C4-2B (cell line): ENCODE measurements around the gene SDHA.
"Not testable (repeated sequence)": the region's sequence is repeated elsewhere in the genome, so short reads cannot be mapped to it uniquely, and the experiment has no call there.

Experiments
- H3K27ac ChIP-seq: fragments of 450-650 bp; 2 replicates; pipeline ENCODE4 v1.5.1; 2017
- ZFX ChIP-seq: fragments of 450-650 bp; IDR thresholded peaks from 2 replicates; pipeline ENCODE4 v1.6.1; 2017
- TF ChIP-seq, protein P1 (sequence below): fragments of 450-650 bp; conservative IDR thresholded peaks from 2 replicates; pipeline ENCODE4 v1.5.1; 2017; ENCODE audit warnings: mild to moderate bottlenecking

SDHA gene

DNA sequence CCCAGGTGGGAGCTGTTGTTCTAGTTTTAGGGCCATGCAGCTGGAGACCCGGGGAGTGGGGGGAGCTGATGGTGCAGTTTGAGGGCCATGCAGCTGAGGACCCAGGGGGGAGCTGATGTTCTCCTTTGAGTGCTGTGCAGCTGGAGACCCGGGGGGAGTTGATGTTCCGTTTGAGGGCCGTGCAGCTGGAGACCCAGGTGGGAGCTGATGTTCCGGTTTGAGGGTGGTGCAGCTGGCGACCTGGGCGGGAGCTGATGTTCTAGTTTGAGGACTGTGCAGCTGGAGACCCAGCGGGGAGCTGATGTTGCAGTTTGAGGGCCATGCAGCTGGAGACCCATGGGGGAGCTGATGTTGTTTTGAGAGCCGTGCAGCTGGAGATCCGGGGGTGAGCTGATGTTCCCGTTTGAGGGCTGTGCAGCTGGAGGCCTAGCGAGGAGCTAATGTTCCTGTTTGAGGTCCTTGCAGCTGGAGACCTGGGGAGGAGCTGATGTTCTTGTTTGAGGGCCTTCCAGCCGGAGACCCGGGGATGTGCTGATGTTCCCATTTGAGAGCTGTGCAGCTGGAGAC, 68.0 kb downstream of the SDHA start:
- TF ChIP-seq, protein P1, sequence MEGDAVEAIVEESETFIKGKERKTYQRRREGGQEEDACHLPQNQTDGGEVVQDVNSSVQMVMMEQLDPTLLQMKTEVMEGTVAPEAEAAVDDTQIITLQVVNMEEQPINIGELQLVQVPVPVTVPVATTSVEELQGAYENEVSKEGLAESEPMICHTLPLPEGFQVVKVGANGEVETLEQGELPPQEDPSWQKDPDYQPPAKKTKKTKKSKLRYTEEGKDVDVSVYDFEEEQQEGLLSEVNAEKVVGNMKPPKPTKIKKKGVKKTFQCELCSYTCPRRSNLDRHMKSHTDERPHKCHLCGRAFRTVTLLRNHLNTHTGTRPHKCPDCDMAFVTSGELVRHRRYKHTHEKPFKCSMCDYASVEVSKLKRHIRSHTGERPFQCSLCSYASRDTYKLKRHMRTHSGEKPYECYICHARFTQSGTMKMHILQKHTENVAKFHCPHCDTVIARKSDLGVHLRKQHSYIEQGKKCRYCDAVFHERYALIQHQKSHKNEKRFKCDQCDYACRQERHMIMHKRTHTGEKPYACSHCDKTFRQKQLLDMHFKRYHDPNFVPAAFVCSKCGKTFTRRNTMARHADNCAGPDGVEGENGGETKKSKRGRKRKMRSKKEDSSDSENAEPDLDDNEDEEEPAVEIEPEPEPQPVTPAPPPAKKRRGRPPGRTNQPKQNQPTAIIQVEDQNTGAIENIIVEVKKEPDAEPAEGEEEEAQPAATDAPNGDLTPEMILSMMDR = no peak
- no peak for TF ChIP-seq ZFX
- H3K27ac ChIP-seq = no peak overlapping the region

GRCh38 chr5:290200-290599, 72.1 kb downstream of the SDHA start:
- H3K27ac ChIP-seq = not testable (repeated sequence)

DNA sequence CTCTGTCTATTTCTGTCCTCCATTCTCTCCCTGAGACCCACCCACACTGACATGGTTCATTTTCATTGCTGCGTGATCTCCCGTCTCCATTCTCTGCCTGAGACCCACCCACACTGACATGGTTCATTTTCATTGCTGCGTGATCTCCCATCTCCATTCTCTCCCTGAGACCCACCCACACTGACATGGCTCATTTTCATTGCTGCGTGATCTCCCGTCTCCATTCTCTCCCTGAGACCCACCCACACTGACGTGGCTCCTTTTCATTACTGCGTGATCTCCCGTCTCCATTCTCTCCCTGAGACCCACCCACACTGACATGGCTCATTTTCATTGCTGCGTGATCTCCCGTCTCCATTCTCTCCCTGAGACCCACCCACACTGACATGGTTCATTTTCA, 73.2 kb downstream of the SDHA start:
- H3K27ac ChIP-seq = not testable (repeated sequence)

DNA sequence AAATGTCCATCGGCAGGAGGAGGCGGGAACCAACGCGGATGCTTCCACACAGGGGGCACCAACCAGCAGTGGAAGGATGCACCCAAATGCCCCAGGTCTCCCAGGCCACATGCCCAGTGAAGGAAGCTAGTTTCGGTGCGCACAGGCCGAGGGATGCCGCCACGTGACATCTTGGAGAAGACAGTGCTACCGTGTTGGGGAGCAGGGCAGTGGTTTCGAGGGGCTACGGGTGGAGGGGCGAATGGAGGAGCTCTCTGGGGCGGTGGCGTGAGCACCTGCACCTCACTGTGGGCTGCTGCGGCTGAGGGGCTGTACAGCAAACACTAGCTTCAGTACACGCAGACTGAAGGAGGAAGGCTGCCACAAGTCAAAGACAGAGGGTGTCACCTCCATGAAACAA, 76.7 kb downstream of the SDHA start:
- not testable (repeated sequence) for H3K27ac ChIP-seq

GRCh38 chr5:296207-296606, 78.1 kb downstream of the SDHA start:
- H3K27ac ChIP-seq = not testable (repeated sequence)

DNA sequence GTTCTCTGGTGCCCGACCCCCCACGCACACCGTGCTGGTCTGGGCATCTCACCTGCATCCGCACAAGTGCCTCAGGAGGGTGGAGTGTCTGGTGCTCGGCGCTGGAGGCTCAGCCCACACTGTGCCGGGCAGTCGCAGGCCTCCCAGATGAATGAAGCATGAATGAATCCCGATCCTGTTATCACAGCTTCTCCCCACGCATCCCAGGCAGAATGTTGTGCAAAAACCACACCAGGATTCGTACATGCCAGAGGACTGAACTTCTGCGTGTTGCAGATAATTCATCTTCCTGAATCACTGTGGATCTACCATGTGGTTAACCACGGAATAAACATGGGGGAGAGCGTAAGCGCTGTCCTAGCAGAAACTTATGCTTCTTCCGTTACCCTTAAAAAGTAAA, 78.8 kb downstream of the SDHA start:
- H3K27ac ChIP-seq = not testable (repeated sequence)

DNA sequence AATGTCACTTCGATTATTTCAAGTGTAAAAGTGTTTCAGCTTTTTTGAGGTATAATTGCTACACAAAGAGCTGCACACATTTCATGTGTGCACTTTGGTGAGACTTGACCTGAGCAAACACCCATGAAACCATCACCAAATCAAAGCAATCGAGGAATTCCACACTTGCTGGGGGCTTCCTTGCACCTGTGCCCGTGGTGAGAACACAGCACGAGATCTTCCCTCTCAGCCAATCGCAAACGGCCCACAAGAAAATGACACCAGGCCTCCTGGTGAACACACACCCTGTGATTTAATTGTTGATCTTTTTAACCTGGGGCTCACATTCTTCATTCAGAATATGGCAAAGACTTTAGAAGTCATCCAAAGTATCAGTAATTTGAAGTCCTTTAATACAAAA, 79.3 kb downstream of the SDHA start:
- H3K27ac ChIP-seq = not testable (repeated sequence)

DNA sequence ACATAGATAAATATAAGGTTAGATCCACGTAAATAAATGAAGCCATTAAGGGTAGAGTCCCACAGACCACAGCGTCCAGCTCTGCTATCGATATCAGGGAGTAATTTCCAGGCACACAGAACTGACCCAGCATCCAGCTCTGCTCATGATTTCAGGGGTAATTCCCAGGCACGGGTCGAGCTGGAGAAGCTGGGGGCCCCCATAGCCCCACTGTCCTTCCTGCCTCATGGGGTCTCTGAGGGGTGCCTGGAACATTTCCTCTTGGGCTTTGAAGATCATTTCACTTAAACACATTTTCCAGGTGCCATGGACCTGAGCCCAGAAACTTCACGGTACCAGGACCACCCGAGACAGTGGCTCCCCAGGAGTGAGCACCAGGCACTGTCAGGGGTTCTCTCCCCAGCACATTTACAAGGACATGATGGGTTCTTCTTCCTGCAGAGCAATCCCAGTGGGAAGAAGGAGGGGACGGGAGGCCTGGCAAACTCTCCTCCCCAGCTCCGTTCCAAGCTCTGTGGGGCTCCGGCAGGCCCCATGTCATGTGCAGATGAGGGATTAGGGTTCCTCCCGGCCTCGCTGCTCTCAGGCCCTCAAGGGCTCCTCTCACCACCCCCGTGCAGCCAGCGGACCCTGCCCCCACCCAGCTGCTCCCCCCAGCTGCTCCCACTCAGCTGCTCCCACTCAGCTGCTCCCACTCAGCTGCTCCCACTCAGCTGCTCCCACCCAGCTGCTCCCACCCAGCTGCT, 80.0 kb downstream of the SDHA start:
- not testable (repeated sequence) for H3K27ac ChIP-seq

DNA sequence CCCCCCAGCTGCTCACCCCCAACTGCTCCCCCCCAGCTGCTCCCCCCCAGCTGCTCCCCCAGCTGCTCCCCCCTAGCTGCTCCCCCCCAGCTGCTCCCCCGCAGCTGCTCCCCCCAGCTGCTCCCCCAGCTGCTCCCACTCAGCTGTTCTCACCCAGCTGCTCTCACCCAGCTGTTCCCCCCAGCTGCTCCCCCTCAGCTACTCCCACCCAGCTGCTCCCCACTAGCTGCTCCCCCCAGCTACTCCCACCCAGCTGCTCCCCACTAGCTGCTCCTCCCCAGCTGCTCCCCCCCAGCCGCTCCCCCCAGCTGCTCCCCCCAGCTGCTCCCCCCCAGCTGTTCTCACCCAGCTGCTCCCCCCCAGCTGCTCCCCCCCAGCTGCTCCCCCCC, 80.6 kb downstream of the SDHA start:
- TF ChIP-seq ZFX = no peak
- TF ChIP-seq, protein P1 = no peak
- no peak overlapping the region for H3K27ac ChIP-seq

- H3K27ac ChIP-seq = not testable (repeated sequence)
Measured at GRCh38 chr5:299921-300320, 81.8 kb downstream of the SDHA start.

- not testable (repeated sequence) for H3K27ac ChIP-seq
Measured at GRCh38 chr5:300691-301435, 82.7 kb downstream of the SDHA start.

- not testable (repeated sequence) for H3K27ac ChIP-seq
Measured at GRCh38 chr5:302416-302815, 84.3 kb downstream of the SDHA start.

DNA sequence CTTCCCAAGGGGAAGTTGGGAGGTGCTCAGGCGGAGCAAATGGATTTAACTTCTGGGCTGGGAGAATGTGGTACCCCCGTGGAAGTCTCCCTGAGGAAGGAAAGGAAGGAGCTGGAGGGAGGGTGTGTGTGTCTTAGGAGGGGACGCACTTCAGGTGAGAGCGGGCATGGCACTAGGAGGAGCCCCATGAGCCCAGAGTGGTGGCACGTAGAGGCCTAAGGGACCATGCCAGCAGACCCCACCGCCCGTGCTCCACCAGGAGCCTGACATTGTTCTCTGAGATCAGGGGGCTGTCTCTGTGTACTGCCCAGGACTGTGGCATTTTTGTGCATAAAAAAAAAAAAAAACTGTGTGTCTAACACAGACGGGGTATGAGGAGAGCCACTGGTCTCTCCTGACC, 84.8 kb downstream of the SDHA start:
- no peak overlapping the region for H3K27ac ChIP-seq

GRCh38 chr5:303741-304140, 85.6 kb downstream of the SDHA start:
- not testable (repeated sequence) for H3K27ac ChIP-seq

More for the DNA sequence above, 84.8 kb downstream of the SDHA start:
- TF ChIP-seq, protein P1 = no peak
- no peak for TF ChIP-seq ZFX
